HepG2 (cell line): Measurements from ENCODE around the gene RAB40C. TPM values are rescaled to one million over a fixed set of nuclear protein-coding genes. Genes with fewer than 3 reads are reported as not detected.

ENCODE experiments used
- BCL3 ChIP-seq: sonication (generic); formaldehyde crosslinking; IDR thresholded peaks from 2 replicates; pipeline ENCODE4 v1.5.1; 2020; ENCODE audit warnings: mild to moderate bottlenecking, missing genetic modification reagents, moderate library complexity
- DPF2 ChIP-seq: sonication (generic); formaldehyde crosslinking; IDR thresholded peaks from 2 replicates; pipeline ENCODE4 v1.4.0; 2020; ENCODE audit warnings: mild to moderate bottlenecking, low read depth, missing genetic modification reagents, borderline replicate concordance
- EP300 ChIP-seq, 3 experiments: sonication (generic) in 1 of 3; formaldehyde crosslinking in 1 of 3; IDR thresholded peaks; 2 replicates each; pipeline versions ENCODE4 v1.5.1 to v1.6.1; 2011 to 2020; ENCODE audit warnings: low read depth in 2 of 3, low read length in 2 of 3, borderline replicate concordance in 1 of 3, improper control_type of control experiment in 1 of 3, mild to moderate bottlenecking in 1 of 3, missing genetic modification reagents in 1 of 3, moderate library complexity in 1 of 3
- FUBP1 ChIP-seq: sonication (generic); formaldehyde crosslinking; IDR thresholded peaks from 2 replicates; pipeline ENCODE4 v1.5.1; 2020; ENCODE audit warnings: missing genetic modification reagents, mild to moderate bottlenecking, borderline replicate concordance
- PAXIP1 ChIP-seq: sonication (generic); formaldehyde crosslinking; conservative IDR thresholded peaks from 2 replicates; pipeline ENCODE4 v1.4.0; 2020; ENCODE audit warnings: mild to moderate bottlenecking, missing genetic modification reagents, moderate library complexity
- POGK ChIP-seq: sonication (generic); formaldehyde crosslinking; conservative IDR thresholded peaks from 2 replicates; pipeline ENCODE4 v1.8.0; 2022; ENCODE audit warnings: mild to moderate bottlenecking, moderate library complexity, missing genetic modification reagents
- POGZ ChIP-seq: sonication (generic); formaldehyde crosslinking; IDR thresholded peaks from 2 replicates; pipeline ENCODE4 v1.4.0; 2020; ENCODE audit warnings: mild to moderate bottlenecking, missing genetic modification reagents
- SRF ChIP-seq: IDR thresholded peaks from 2 replicates; pipeline ENCODE4 v1.6.1; 2011; ENCODE audit warnings: mild to moderate bottlenecking, low read depth, low read length, moderate library complexity
- USF2 ChIP-seq, 2 experiments: sonication (generic) in 1 of 2; formaldehyde crosslinking in 1 of 2; IDR thresholded peaks; 2 replicates each; pipeline versions ENCODE4 v1.5.1 to v1.6.1; 2011 to 2020; ENCODE audit warnings: borderline replicate concordance in 1 of 2, low read depth in 1 of 2, low read length in 1 of 2, mild to moderate bottlenecking in 1 of 2, missing genetic modification reagents in 1 of 2, moderate library complexity in 1 of 2
- polyA plus RNA-seq, 8 experiments: library from polyadenylated mRNA; depleted of rRNA in 3 of 8; stranded (reverse) in 7 of 8; unstranded in 1 of 8; fragments of >200 nt; fragmentation: Illumina TruSeq in 4 of 8; extraction: Trizol in 4 of 8; gene quantifications; 2 replicates each; pipeline versions ENCODE4 v1.2.1 to v1.2.3, GENCODE V29; 2011 to 2016; ENCODE audit warnings: low read depth in 4 of 8, missing spikeins in 1 of 8, mixed read lengths in 1 of 8; ENCODE audit not compliant: insufficient read depth in 1 of 8
- total RNA-seq, 5 experiments: library from RNA; depleted of rRNA; stranded (reverse); fragments of >200 nt; fragmentation: Illumina TruSeq; extraction: Trizol; gene quantifications; 2 replicates each; pipeline ENCODE4 v1.2.3, GENCODE V29; 2016; ENCODE audit warnings: low read depth in 1 of 5
- TF ChIP-seq, protein P1 (sequence below): IDR thresholded peaks from 2 replicates; pipeline ENCODE4 v1.6.1; 2012; ENCODE audit warnings: low read length, improper control_type of control experiment

The RAB40C gene
- total and polyA plus RNA-seq, 2 of the 13 experiments (the other 11 are each of a cell fraction or from before 2014, with no cell fraction given) = 7.7 to 11.5 TPM

DNA sequence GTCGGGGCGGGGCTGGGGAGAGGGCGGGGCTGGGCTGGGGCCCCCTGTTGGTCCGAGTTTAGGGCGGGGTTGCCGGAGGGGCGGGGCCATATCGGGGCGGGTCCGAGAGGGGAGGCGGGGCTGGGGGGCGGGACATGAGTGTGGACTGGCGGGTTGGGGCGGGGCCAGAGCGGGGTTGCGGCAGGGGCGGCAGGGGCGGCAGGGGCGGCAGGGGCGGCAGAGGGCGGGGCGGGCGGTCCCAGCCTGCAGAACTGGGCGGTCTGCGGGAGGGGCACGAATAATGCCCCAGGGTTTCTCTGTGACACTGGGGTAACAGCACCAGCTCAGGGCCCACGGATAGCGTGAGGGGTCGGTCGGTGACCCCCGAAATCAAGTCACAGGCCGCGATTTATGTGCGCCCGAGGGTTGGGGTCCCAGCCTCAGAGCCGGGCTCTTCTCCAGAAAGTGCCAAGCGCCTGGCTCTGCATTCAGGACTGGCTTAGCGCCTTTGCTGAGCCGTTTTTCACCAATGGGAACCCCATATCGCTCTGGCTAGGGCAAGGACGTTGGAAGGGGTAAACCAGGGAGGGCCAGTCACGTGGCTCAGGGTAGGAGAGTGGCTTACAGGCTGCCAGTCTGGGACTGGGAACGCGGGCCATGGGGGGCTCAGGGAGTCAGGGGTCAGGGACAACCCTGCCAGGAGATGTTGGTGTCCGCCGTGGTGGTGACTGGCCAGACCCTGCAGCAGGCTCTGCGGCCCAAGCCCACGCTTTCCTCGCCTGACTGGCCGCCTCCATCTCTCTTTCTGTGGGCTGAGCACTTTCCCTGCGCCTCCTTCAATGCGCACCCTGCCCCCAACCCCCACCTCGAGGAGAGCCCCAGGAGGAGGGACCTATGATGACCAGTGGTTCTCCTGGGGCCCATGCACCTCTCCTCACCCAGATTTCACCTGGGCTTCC lies 47.5 kb downstream of the RAB40C start (continued):
- TF ChIP-seq USF2 (IDR thresholded peaks at IDR 0.05; ENCODE audit: low read depth, low read length) (peak; percentile 65), USF2 (CRISPR knock-in tag; IDR thresholded peaks at IDR 0.05; ENCODE audit: borderline replicate concordance) (peak; percentile 82; the same call in 1 of the 2 replicates), PAXIP1 (CRISPR knock-in tag) (no peak), FUBP1 (CRISPR knock-in tag) (no peak), POGZ (CRISPR knock-in tag) (no peak), EP300 (IDR thresholded peaks at IDR 0.05; ENCODE audit: low read depth in 2 of 2, low read length in 2 of 2) (no peak), EP300 (CRISPR knock-in tag; IDR thresholded peaks at IDR 0.05; ENCODE audit: borderline replicate concordance) (no peak), POGK (CRISPR knock-in tag) (no peak), SRF (no peak), DPF2 (CRISPR knock-in tag) (no peak), BCL3 (CRISPR knock-in tag) (peak; percentile 74; the same call in 1 of the 2 replicates)
- TF ChIP-seq, protein P1, sequence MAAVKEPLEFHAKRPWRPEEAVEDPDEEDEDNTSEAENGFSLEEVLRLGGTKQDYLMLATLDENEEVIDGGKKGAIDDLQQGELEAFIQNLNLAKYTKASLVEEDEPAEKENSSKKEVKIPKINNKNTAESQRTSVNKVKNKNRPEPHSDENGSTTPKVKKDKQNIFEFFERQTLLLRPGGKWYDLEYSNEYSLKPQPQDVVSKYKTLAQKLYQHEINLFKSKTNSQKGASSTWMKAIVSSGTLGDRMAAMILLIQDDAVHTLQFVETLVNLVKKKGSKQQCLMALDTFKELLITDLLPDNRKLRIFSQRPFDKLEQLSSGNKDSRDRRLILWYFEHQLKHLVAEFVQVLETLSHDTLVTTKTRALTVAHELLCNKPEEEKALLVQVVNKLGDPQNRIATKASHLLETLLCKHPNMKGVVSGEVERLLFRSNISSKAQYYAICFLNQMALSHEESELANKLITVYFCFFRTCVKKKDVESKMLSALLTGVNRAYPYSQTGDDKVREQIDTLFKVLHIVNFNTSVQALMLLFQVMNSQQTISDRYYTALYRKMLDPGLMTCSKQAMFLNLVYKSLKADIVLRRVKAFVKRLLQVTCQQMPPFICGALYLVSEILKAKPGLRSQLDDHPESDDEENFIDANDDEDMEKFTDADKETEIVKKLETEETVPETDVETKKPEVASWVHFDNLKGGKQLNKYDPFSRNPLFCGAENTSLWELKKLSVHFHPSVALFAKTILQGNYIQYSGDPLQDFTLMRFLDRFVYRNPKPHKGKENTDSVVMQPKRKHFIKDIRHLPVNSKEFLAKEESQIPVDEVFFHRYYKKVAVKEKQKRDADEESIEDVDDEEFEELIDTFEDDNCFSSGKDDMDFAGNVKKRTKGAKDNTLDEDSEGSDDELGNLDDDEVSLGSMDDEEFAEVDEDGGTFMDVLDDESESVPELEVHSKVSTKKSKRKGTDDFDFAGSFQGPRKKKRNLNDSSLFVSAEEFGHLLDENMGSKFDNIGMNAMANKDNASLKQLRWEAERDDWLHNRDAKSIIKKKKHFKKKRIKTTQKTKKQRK = no peak
